K562 (cell line): Measurements from ENCODE around the gene SGSM2. TPM values are rescaled to one million over a fixed set of nuclear protein-coding genes. Genes with fewer than 3 reads are reported as not detected.

Experiments used
- AFF4 ChIP-seq: sonication (generic); formaldehyde crosslinking; IDR thresholded peaks from 2 replicates; pipeline ENCODE4 v1.8.0; 2023; ENCODE audit warnings: mild to moderate bottlenecking, missing genetic modification reagents
- CTBP1 ChIP-seq: fragments of 450-650 bp; IDR thresholded peaks from 2 replicates; pipeline ENCODE4 v1.6.1; 2016; ENCODE audit warnings: borderline replicate concordance
- E2F8 ChIP-seq: fragments of 450-650 bp; IDR thresholded peaks from 2 replicates; pipeline ENCODE4 v1.7.1; 2018; ENCODE audit warnings: mild to moderate bottlenecking, low read depth; ENCODE audit not compliant: partially characterized antibody
- EP400 ChIP-seq: fragments of 450-650 bp; IDR thresholded peaks from 2 replicates; pipeline ENCODE4 v1.6.1; 2017; ENCODE audit warnings: antibody characterized with exemption, mild to moderate bottlenecking, moderate library complexity
- FOXM1 ChIP-seq, 2 experiments: fragments of 450-650 bp in 1 of 2; sonication (generic) in 1 of 2; formaldehyde crosslinking in 1 of 2; IDR thresholded peaks; 2 replicates each; pipeline versions ENCODE4 v1.6.1 to v1.9.0; 2017 to 2022; ENCODE audit warnings: low read depth in 2 of 2, mild to moderate bottlenecking in 2 of 2, missing genetic modification reagents in 1 of 2, moderate library complexity in 1 of 2
- KAT7 ChIP-seq: sonication (generic); formaldehyde crosslinking; IDR thresholded peaks from 2 replicates; pipeline ENCODE4 v1.8.0; 2022; ENCODE audit warnings: missing genetic modification reagents, mild to moderate bottlenecking, borderline replicate concordance
- KLF13 ChIP-seq: fragments of 450-650 bp; IDR thresholded peaks from 2 replicates; pipeline ENCODE4 v1.6.1; 2016; ENCODE audit warnings: missing genetic modification characterization, low read depth, mild to moderate bottlenecking, missing compliant biosample characterization, moderate library complexity, borderline replicate concordance
- MTA1 ChIP-seq: fragments of 450-650 bp; IDR thresholded peaks from 2 replicates; pipeline ENCODE4 v1.6.1; 2017; ENCODE audit warnings: borderline replicate concordance
- PRDM10 ChIP-seq: fragments of 450-650 bp; IDR thresholded peaks from 2 replicates; pipeline ENCODE4 v1.6.1; 2018; ENCODE audit not compliant: partially characterized antibody
- SMARCE1 ChIP-seq: fragments of 450-650 bp; IDR thresholded peaks from 2 replicates; pipeline ENCODE4 v1.7.1; 2016; ENCODE audit warnings: mild to moderate bottlenecking
- TAL1 ChIP-seq: fragments of 450-650 bp; IDR thresholded peaks from 2 replicates; pipeline ENCODE4 v1.6.1; 2016; ENCODE audit warnings: mild to moderate bottlenecking
- VEZF1 ChIP-seq: fragments of 200-800 bp; sonication (Bioruptor generic); IDR thresholded peaks from 2 replicates; pipeline ENCODE4 v1.6.1; 2017; ENCODE audit warnings: missing genetic modification characterization, missing compliant biosample characterization
- ZFPM2 ChIP-seq: fragments of 250-450 bp; sonication (Bioruptor Pico); IDR thresholded peaks from 2 replicates; pipeline ENCODE4 v1.5.1; 2022; ENCODE audit warnings: mild to moderate bottlenecking
- ZNF766 ChIP-seq: fragments of 200-800 bp; sonication (Bioruptor generic); conservative IDR thresholded peaks from 2 replicates; pipeline ENCODE4 v1.6.1; 2016; ENCODE audit warnings: missing genetic modification characterization, missing compliant biosample characterization
- polyA plus RNA-seq, 8 experiments: library from polyadenylated mRNA; depleted of rRNA in 4 of 8; stranded (reverse) in 5 of 8; unstranded in 3 of 8; fragments of >200 nt; fragmentation: Nextera tagmentation in 2 of 8; fragmentation: Illumina TruSeq in 1 of 8; extraction: Ambion mirVana in 2 of 8; extraction: Trizol in 1 of 8; gene quantifications; 2 replicates each; pipeline versions ENCODE4 v1.2.1 to v1.2.3, GENCODE V29; 2011 to 2014; ENCODE audit warnings: inconsistent platforms in 1 of 8, missing spikeins in 1 of 8
- total RNA-seq, 7 experiments: library from RNA; depleted of rRNA in 6 of 7; stranded (reverse); fragments of >200 nt in 6 of 7; fragmentation: Illumina TruSeq in 2 of 7; extraction: Trizol in 2 of 7; gene quantifications; 2 replicates each; pipeline versions ENCODE4 v1.2.1 to v1.2.3, GENCODE V29; 2011 to 2021; ENCODE audit warnings: low replicate concordance in 1 of 7

SGSM2 gene
- total and polyA plus RNA-seq, 9 of the 15 experiments (the other 6 are each of a cell fraction or from before 2014, with no cell fraction given) = 0.20 to 26.3 (median 14.8) TPM

- peak; percentile 13; the same call in 1 of the 2 replicates for TF ChIP-seq TAL1
- TF ChIP-seq ZNF766 (CRISPR knock-in tag) = no peak
- TF ChIP-seq KLF13 = peak; percentile 74; the same call in 1 of the 2 replicates
- TF ChIP-seq SMARCE1 = no peak
- peak; percentile 88 for TF ChIP-seq EP400
- TF ChIP-seq MTA1 = peak; percentile 76; the same call in 1 of the 2 replicates
- TF ChIP-seq ZFPM2 (CRISPR knock-in tag) = no peak
- TF ChIP-seq KAT7 (CRISPR knock-in tag) = no peak; the same call in 1 of the 2 replicates
- peak; percentile 37 for TF ChIP-seq E2F8
- peak; percentile 67; the same call in 1 of the 2 replicates for TF ChIP-seq CTBP1
- TF ChIP-seq VEZF1 (CRISPR knock-in tag) = peak; percentile 99
- TF ChIP-seq AFF4 (CRISPR knock-in tag) = 0 out of 2 replicates have a peak, but pooled peaks have one; percentile 55
- TF ChIP-seq PRDM10 = peak; percentile 94
- peak; percentile 97 for TF ChIP-seq FOXM1 (IDR thresholded peaks at IDR 0.05; ENCODE audit: low read depth)
- TF ChIP-seq FOXM1 (CRISPR knock-in tag; IDR thresholded peaks at IDR 0.05; ENCODE audit: low read depth) = no peak
Observed at GRCh38 chr17:2401426-2402221, 64.3 kb downstream of the SGSM2 start (continued).
